Uterus (tissue), 2 donors: ENCODE results near the gene IFITM1.

Experiments used
- POLR2A ChIP-seq, 2 donors: fragments of 450-650 bp; IDR thresholded peaks; one replicate each; pipeline ENCODE4 v1.6.1; 2016; ENCODE audit warnings: antibody characterized with exemption in 2 of 2, mild to moderate bottlenecking in 1 of 2, moderate library complexity in 1 of 2
- TF ChIP-seq, protein P1 (sequence below), 4 experiments: fragments of 200-600 bp in 2 of 4; fragments of 450-650 bp in 2 of 4; sonication (generic) in 2 of 4; IDR thresholded peaks; one replicate each; pipeline ENCODE4 v1.5.1; 2016 to 2019; ENCODE audit warnings: antibody characterized with exemption in 4 of 4, mild to moderate bottlenecking in 2 of 4, moderate library complexity in 1 of 4

DNA sequence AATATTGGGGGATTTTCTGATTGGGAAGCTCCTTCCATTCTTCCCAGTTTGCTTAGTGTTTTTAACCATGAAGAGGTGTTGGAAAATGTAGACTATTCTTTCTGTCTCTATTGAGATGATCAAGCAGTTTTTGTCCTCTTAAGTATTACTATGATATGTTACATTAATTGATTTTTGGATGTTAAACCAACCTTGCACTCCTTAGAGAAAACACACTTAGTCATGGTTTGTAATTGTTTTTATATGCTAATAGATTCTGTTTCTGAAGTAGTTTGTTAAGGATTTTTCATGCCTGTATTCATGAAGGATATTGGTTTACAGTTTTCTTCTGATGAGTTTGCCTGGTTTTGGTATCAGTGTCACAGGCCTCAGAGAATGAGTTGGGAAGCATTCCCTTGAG lies 37.6 kb upstream of the IFITM1 start:
- TF ChIP-seq, protein P1, sequence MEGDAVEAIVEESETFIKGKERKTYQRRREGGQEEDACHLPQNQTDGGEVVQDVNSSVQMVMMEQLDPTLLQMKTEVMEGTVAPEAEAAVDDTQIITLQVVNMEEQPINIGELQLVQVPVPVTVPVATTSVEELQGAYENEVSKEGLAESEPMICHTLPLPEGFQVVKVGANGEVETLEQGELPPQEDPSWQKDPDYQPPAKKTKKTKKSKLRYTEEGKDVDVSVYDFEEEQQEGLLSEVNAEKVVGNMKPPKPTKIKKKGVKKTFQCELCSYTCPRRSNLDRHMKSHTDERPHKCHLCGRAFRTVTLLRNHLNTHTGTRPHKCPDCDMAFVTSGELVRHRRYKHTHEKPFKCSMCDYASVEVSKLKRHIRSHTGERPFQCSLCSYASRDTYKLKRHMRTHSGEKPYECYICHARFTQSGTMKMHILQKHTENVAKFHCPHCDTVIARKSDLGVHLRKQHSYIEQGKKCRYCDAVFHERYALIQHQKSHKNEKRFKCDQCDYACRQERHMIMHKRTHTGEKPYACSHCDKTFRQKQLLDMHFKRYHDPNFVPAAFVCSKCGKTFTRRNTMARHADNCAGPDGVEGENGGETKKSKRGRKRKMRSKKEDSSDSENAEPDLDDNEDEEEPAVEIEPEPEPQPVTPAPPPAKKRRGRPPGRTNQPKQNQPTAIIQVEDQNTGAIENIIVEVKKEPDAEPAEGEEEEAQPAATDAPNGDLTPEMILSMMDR (IDR thresholded peaks at IDR 0.05), result no peak
- no peak for TF ChIP-seq POLR2A (IDR thresholded peaks at IDR 0.05)
